ENCODE data around the gene HOXC10. TPM values are rescaled to one million over a fixed set of nuclear protein-coding genes. Genes with fewer than 3 reads are reported as not detected.

Gene HOXC10
- total RNA-seq, 1 experiment from 2014 or later: 3.8 TPM

DNA sequence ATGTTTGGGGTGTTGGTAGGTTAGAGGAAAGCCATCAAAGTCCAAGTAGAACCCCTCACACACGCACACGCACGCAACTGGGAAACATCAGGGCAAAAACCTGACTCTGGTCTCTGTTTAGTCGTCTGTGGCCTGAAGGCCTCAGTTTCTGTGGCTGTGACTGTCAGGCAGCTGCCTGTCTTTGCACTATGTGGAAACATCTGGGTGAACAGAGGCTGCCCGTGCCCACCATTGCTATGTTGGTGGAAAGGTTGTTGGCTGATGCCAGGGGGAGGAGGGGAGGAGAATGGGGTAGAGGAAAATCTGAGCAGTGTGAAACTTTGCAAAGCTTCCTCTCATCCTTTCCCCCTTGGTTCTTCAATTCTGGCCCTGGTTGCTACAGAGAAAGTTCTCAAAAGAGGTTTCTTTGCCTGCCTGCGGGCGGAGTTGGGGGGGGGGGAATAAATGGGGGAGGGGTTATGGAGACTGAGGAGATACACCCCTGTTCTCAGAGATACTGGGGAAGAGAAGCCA is 7.5 kb downstream of the HOXC10 start:
- intact Hi-C loops (cut with micrococcal nuclease): no loop called here
- H3K79me2 ChIP-seq (ENCODE audit: insufficient read depth, low read length): peaks cover 22% of the 10 kb centered on the region

More for the DNA sequence above, 7.5 kb downstream of the HOXC10 start:
- TF ChIP-seq ZNF274 (IDR thresholded peaks at IDR 0.05; ENCODE audit: low read depth, low read length): no peak
- TF ChIP-seq ELF1 (IDR thresholded peaks at IDR 0.05; ENCODE audit: borderline replicate concordance, low read depth): no peak
- no peak for TF ChIP-seq EZH2 (IDR thresholded peaks at IDR 0.05)
- TF ChIP-seq, protein P1, sequence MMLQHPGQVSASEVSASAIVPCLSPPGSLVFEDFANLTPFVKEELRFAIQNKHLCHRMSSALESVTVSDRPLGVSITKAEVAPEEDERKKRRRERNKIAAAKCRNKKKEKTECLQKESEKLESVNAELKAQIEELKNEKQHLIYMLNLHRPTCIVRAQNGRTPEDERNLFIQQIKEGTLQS (IDR thresholded peaks at IDR 0.05): no peak
- TF ChIP-seq CBX3 (IDR thresholded peaks at IDR 0.05; ENCODE audit: low read depth): no peak
- no peak for TF ChIP-seq TCF7L2 (IDR thresholded peaks at IDR 0.05; ENCODE audit: borderline replicate concordance, extremely low read depth, insufficient read depth, insufficient read length)
- no peak for TF ChIP-seq YY1 (IDR thresholded peaks at IDR 0.05; ENCODE audit: extremely low read depth, insufficient replicate concordance, low read depth, low read length)
- no peak for TF ChIP-seq ZFX (IDR thresholded peaks at IDR 0.05)
- TF ChIP-seq FOSL1 (IDR thresholded peaks at IDR 0.05; ENCODE audit: low read depth): no peak
- TF ChIP-seq, protein P2, sequence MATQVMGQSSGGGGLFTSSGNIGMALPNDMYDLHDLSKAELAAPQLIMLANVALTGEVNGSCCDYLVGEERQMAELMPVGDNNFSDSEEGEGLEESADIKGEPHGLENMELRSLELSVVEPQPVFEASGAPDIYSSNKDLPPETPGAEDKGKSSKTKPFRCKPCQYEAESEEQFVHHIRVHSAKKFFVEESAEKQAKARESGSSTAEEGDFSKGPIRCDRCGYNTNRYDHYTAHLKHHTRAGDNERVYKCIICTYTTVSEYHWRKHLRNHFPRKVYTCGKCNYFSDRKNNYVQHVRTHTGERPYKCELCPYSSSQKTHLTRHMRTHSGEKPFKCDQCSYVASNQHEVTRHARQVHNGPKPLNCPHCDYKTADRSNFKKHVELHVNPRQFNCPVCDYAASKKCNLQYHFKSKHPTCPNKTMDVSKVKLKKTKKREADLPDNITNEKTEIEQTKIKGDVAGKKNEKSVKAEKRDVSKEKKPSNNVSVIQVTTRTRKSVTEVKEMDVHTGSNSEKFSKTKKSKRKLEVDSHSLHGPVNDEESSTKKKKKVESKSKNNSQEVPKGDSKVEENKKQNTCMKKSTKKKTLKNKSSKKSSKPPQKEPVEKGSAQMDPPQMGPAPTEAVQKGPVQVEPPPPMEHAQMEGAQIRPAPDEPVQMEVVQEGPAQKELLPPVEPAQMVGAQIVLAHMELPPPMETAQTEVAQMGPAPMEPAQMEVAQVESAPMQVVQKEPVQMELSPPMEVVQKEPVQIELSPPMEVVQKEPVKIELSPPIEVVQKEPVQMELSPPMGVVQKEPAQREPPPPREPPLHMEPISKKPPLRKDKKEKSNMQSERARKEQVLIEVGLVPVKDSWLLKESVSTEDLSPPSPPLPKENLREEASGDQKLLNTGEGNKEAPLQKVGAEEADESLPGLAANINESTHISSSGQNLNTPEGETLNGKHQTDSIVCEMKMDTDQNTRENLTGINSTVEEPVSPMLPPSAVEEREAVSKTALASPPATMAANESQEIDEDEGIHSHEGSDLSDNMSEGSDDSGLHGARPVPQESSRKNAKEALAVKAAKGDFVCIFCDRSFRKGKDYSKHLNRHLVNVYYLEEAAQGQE (IDR thresholded peaks at IDR 0.05; ENCODE audit: low read depth): no peak
- TF ChIP-seq SIN3A (IDR thresholded peaks at IDR 0.05; ENCODE audit: low read depth): no peak
- TF ChIP-seq CEBPB (IDR thresholded peaks at IDR 0.05; ENCODE audit: low read depth): no peak
- TF ChIP-seq, protein P3, sequence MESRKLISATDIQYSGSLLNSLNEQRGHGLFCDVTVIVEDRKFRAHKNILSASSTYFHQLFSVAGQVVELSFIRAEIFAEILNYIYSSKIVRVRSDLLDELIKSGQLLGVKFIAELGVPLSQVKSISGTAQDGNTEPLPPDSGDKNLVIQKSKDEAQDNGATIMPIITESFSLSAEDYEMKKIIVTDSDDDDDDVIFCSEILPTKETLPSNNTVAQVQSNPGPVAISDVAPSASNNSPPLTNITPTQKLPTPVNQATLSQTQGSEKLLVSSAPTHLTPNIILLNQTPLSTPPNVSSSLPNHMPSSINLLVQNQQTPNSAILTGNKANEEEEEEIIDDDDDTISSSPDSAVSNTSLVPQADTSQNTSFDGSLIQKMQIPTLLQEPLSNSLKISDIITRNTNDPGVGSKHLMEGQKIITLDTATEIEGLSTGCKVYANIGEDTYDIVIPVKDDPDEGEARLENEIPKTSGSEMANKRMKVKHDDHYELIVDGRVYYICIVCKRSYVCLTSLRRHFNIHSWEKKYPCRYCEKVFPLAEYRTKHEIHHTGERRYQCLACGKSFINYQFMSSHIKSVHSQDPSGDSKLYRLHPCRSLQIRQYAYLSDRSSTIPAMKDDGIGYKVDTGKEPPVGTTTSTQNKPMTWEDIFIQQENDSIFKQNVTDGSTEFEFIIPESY (IDR thresholded peaks at IDR 0.05; ENCODE audit: extremely low read depth, insufficient replicate concordance, low read length): no peak
- TF ChIP-seq, protein P4, sequence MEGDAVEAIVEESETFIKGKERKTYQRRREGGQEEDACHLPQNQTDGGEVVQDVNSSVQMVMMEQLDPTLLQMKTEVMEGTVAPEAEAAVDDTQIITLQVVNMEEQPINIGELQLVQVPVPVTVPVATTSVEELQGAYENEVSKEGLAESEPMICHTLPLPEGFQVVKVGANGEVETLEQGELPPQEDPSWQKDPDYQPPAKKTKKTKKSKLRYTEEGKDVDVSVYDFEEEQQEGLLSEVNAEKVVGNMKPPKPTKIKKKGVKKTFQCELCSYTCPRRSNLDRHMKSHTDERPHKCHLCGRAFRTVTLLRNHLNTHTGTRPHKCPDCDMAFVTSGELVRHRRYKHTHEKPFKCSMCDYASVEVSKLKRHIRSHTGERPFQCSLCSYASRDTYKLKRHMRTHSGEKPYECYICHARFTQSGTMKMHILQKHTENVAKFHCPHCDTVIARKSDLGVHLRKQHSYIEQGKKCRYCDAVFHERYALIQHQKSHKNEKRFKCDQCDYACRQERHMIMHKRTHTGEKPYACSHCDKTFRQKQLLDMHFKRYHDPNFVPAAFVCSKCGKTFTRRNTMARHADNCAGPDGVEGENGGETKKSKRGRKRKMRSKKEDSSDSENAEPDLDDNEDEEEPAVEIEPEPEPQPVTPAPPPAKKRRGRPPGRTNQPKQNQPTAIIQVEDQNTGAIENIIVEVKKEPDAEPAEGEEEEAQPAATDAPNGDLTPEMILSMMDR (IDR thresholded peaks at IDR 0.05 in 2 of 3, conservative IDR thresholded peaks at IDR 0.05 in 1 of 3; ENCODE audit: borderline replicate concordance in 1 of 3, insufficient read depth in 1 of 3, low read depth in 2 of 3, low read length in 2 of 3): no peak
- no peak for TF ChIP-seq EZH2phosphoT487 (IDR thresholded peaks at IDR 0.05; ENCODE audit: borderline replicate concordance)
- Histone ChIP-seq H3K9me2 (ENCODE audit: insufficient read depth) (no peaks in the 10 kb centered on the region), H3K9me3 (ENCODE audit: control insufficient read depth in 1 of 2, insufficient read depth in 1 of 2, low read depth in 1 of 2, low read length in 2 of 2) (no peaks in the 10 kb centered on the region), H4K20me1 (ENCODE audit: insufficient read depth) (no peaks in the 10 kb centered on the region), H3K4me2 (ENCODE audit: low read length) (no peak overlapping the region), H3K4me3 (replicated peaks in 1 of 2; ENCODE audit: low read depth in 1 of 2, low read length in 2 of 2) (no peak overlapping the region), H3K27me3 (ENCODE audit: insufficient read depth, low read length) (no peaks in the 10 kb centered on the region), H3K4me1 (ENCODE audit: control insufficient read depth in 1 of 2, insufficient read depth in 2 of 2, low read length in 2 of 2) (peaks cover 13 to 31% of the 10 kb centered on the region in 2 experiments), H3K9ac (ENCODE audit: low read length) (no peak overlapping the region), H3K36me3 (ENCODE audit: control insufficient read depth in 1 of 2, insufficient read depth in 2 of 2, low read length in 2 of 2) (no peaks in the 10 kb centered on the region), H3K27ac (ENCODE audit: low read depth, low read length) (no peak overlapping the region), H2AFZ (ENCODE audit: low read depth, low read length, poor library complexity, severe bottlenecking) (no peak overlapping the region)
- ChIA-PET RAD21 (ENCODE audit: low non-redundant PET in 1 of 2, low total read pairs in 2 of 2, uncharacterized antibody in 2 of 2, unreplicated experiment in 2 of 2) (no interaction called here), POLR2A (interaction anchor here (2.2 kb wide), 1 partner anchor 25 kb away, joined by 6 read pairs; no protein-coding TSS in a partner anchor), CTCF (interaction anchor here (1.2 to 1.7 kb wide), 4 partner anchors 7 to 216 kb away, joined by 3 to 5 read pairs (median 4); partner anchors contain the start of genes HOXC10 and HOXC5)
- no TSS peak for BruUV-seq (replicated peaks)
- DNase-seq (ENCODE audit: low read depth, low spot score) (no peak), ATAC-seq (no peak)
